ENCODE results near the gene PICK1.

PICK1 gene

GRCh38 chr22:38046070-38046748 is 11.0 kb upstream of the PICK1 start:
- no peak for TF ChIP-seq CTCF (IDR thresholded peaks at IDR 0.05; ENCODE audit: low read depth, low read length)
- no peaks in the 10 kb centered on the region for H3K36me3 ChIP-seq
- no peaks in the 10 kb centered on the region for H3K27me3 ChIP-seq (ENCODE audit: insufficient read depth, low read depth, severe bottlenecking)
- H3K9me3 ChIP-seq (ENCODE audit: severe bottlenecking): no peaks in the 10 kb centered on the region
- no peak for DNase-seq
- H3K27ac ChIP-seq: no peak overlapping the region
- no peak overlapping the region for H3K4me3 ChIP-seq (ENCODE audit: low read depth, low read length)

GRCh38 chr22:38049812-38050619 is 7.2 kb upstream of the PICK1 start:
- no peaks in the 10 kb centered on the region for H3K9me3 ChIP-seq (ENCODE audit: severe bottlenecking)
- no peaks in the 10 kb centered on the region for H3K36me3 ChIP-seq
- no peak for TF ChIP-seq CTCF (IDR thresholded peaks at IDR 0.05; ENCODE audit: low read depth, low read length)
- no peak overlapping the region for H3K4me3 ChIP-seq (ENCODE audit: low read depth, low read length)
- H3K27ac ChIP-seq: no peak overlapping the region
- DNase-seq: no peak
- H3K27me3 ChIP-seq (ENCODE audit: insufficient read depth, low read depth, severe bottlenecking): no peaks in the 10 kb centered on the region

GRCh38 chr22:38050720-38051119 is 6.5 kb upstream of the PICK1 start:
- H3K36me3 ChIP-seq: no peaks in the 10 kb centered on the region
- no peak overlapping the region for H3K27ac ChIP-seq
- TF ChIP-seq CTCF (IDR thresholded peaks at IDR 0.05; ENCODE audit: low read depth, low read length): no peak
- no peaks in the 10 kb centered on the region for H3K27me3 ChIP-seq (ENCODE audit: insufficient read depth, low read depth, severe bottlenecking)
- no peak for DNase-seq
- no peak overlapping the region for H3K4me3 ChIP-seq (ENCODE audit: low read depth, low read length)
- H3K9me3 ChIP-seq (ENCODE audit: severe bottlenecking): no peaks in the 10 kb centered on the region

GRCh38 chr22:38051261-38051660 is 5.9 kb upstream of the PICK1 start:
- Histone ChIP-seq H3K27me3 (ENCODE audit: insufficient read depth, low read depth, severe bottlenecking) (no peaks in the 10 kb centered on the region), H3K27ac (no peak overlapping the region), H3K4me3 (ENCODE audit: low read depth, low read length) (no peak overlapping the region), H3K36me3 (no peaks in the 10 kb centered on the region), H3K9me3 (ENCODE audit: severe bottlenecking) (no peaks in the 10 kb centered on the region)
- TF ChIP-seq CTCF (IDR thresholded peaks at IDR 0.05; ENCODE audit: low read depth, low read length): peak; percentile 18; the same call in 1 of the 2 replicates
- no peak for DNase-seq

GRCh38 chr22:38051900-38052862 is 5.0 kb upstream of the PICK1 start:
- TF ChIP-seq CTCF (IDR thresholded peaks at IDR 0.05; ENCODE audit: low read depth, low read length): peak; percentile 90
- no peaks in the 10 kb centered on the region for H3K27me3 ChIP-seq (ENCODE audit: insufficient read depth, low read depth, severe bottlenecking)
- no peaks in the 10 kb centered on the region for H3K9me3 ChIP-seq (ENCODE audit: severe bottlenecking)
- H3K36me3 ChIP-seq: no peaks in the 10 kb centered on the region
- H3K4me3 ChIP-seq (ENCODE audit: low read depth, low read length): no peak overlapping the region
- DNase-seq: peak; percentile 88
- H3K27ac ChIP-seq: no peak overlapping the region

Data from WERI-Rb-1 (cell line).